Uterus (tissue), 4 donors: ENCODE data around the gene C4orf36. TPM values are rescaled to one million over a fixed set of nuclear protein-coding genes. Genes with fewer than 3 reads are reported as not detected.

ENCODE experiments used
- DNase-seq, 2 donors: peaks; one replicate each; pipeline ENCODE4 v3.0.0-alpha.2; 2019 to 2020
- H3K27ac ChIP-seq, 2 donors: fragments of 200-600 bp; sonication (generic); 1 replicate in 1 of 2; 2 replicates in 1 of 2; pipeline ENCODE4 v1.5.1; 2016 to 2018
- H3K27me3 ChIP-seq, 2 donors: fragments of 200-600 bp; sonication (generic); one replicate each; pipeline ENCODE4 v1.5.1; 2018 to 2019; ENCODE audit warnings: control low read depth in 1 of 2
- H3K36me3 ChIP-seq, 2 donors: fragments of 200-600 bp; sonication (generic); one replicate each; pipeline ENCODE4 v1.5.1; 2019; ENCODE audit warnings: control low read depth in 1 of 2
- H3K4me1 ChIP-seq, 2 donors: fragments of 200-600 bp; sonication (generic); one replicate each; pipeline ENCODE4 v1.5.1; 2018 to 2019; ENCODE audit warnings: control low read depth in 1 of 2
- H3K4me3 ChIP-seq, 2 donors: fragments of 200-600 bp; sonication (generic); 1 replicate in 1 of 2; 2 replicates in 1 of 2; pipeline ENCODE4 v1.5.1; 2018 to 2019; ENCODE audit warnings: mild to moderate bottlenecking in 1 of 2
- H3K9me3 ChIP-seq, 2 donors: fragments of 200-600 bp; sonication (generic); one replicate each; pipeline ENCODE4 v1.5.1; 2019; ENCODE audit warnings: control low read depth in 1 of 2
- CTCF ChIP-seq, 4 experiments: fragments of 200-600 bp in 2 of 4; fragments of 450-650 bp in 2 of 4; sonication (generic) in 2 of 4; IDR thresholded peaks; one replicate each; pipeline ENCODE4 v1.5.1; 2016 to 2019; ENCODE audit warnings: antibody characterized with exemption in 4 of 4, mild to moderate bottlenecking in 2 of 4, moderate library complexity in 1 of 4
- POLR2A ChIP-seq, 2 donors: fragments of 450-650 bp; IDR thresholded peaks; one replicate each; pipeline ENCODE4 v1.6.1; 2016; ENCODE audit warnings: antibody characterized with exemption in 2 of 2, mild to moderate bottlenecking in 1 of 2, moderate library complexity in 1 of 2
- intact Hi-C: fragments of 100-400 bp; cut with DNase I; formaldehyde crosslinking; loops from one replicate; pipeline ENCODE4 v1.15.1; 2023; ENCODE audit warnings: low total_unique reads
- total RNA-seq, 4 donors: library from RNA; depleted of rRNA in 3 of 4; stranded (reverse); fragments of >200 nt in 3 of 4; gene quantifications; one replicate each; pipeline versions ENCODE4 v1.1.0 to v1.2.4, GENCODE V29; 2014 to 2023
- donor health status: DM: yes; HTN: yes; CAD: no.

The C4orf36 gene
- total RNA-seq, 4 donors from 2014 or later: 0.91 to 4.8 TPM; not detected in 2

GRCh38 chr4:86847571-86847970 is 44.7 kb downstream of the C4orf36 start:
- intact Hi-C loops: no loop called here
- no peaks in the 10 kb centered on the region for H3K36me3 ChIP-seq
- H3K4me3 ChIP-seq: no peak overlapping the region
- TF ChIP-seq POLR2A (IDR thresholded peaks at IDR 0.05) (no peak), CTCF (IDR thresholded peaks at IDR 0.05) (no peak)
- H3K4me1 ChIP-seq: no peaks in the 10 kb centered on the region
- H3K9me3 ChIP-seq: no peaks in the 10 kb centered on the region
- DNase-seq: no peak
- H3K27ac ChIP-seq: peak overlapping the region in 1 of 2 donors; percentile 54
- H3K27me3 ChIP-seq: no peaks in the 10 kb centered on the region

DNA sequence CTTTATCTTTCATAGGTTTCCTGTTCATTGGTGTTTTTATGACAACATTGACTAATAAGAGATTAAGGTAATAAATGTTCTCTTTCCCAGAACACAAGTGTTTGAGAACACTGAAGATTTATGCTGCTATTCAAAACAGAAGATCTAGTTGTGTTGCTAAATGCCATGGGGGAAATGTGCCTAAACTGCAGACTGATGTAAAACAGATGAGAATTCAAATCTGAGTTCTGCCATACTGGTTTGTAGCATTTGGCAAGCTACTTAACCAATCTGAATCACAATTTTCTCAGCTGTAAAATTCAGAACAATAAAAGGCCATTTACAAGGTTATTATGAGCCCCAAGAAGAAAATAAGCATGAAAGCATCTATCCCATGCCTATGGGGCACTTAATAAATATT is 45.3 kb downstream of the C4orf36 start:
- H3K27ac ChIP-seq: peak overlapping the region in 1 of 2 donors; percentile 1
- intact Hi-C loops: no loop called here
- no peaks in the 10 kb centered on the region for H3K9me3 ChIP-seq
- TF ChIP-seq CTCF (IDR thresholded peaks at IDR 0.05) (no peak), POLR2A (IDR thresholded peaks at IDR 0.05) (no peak)
- no peaks in the 10 kb centered on the region for H3K4me1 ChIP-seq
- H3K4me3 ChIP-seq: no peak overlapping the region
- no peak for DNase-seq
- H3K27me3 ChIP-seq: no peaks in the 10 kb centered on the region
- H3K36me3 ChIP-seq: no peaks in the 10 kb centered on the region

DNA sequence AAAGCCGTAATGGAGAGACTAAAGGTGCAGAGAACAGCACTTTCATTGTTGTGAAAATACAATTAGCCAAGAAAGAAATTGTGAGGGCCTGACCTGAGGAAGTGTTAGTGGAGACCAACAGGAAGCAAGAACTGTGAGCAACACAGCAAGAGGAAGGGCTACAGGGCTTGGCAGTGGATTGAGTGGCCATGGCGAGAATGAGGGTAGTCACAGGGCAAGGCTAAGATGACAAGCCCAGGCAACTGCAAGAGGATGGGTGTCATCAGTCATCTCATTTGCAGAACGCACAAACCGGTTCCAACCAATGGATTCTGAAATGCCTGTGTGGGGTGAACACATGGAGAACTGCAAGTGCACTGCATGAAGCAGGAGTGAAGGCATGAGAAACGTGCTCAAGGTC is 46.6 kb downstream of the C4orf36 start:
- intact Hi-C loops: no loop called here
- H3K4me3 ChIP-seq: no peak overlapping the region

DNA sequence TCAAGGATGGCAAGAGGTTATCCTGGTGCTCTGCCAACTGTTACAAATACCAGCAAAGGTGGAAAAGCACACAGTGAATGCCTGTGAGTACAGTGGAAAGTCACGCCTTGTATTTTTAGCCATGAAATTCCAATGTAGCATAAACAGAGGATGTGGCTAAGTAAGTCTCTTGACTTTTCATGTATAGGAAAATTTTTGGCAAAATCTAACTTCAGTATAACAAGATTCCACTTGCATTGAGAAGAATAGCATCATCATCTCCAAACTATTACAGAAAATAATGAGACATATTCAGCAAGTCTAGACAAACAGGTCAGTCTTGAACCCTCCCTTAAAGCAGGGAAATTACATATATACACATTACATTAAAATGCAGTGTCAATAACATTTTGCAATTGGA is 50.9 kb downstream of the C4orf36 start:
- DNase-seq: no peak
- H3K27ac ChIP-seq: no peak overlapping the region
- H3K27me3 ChIP-seq: no peaks in the 10 kb centered on the region
- no peaks in the 10 kb centered on the region for H3K9me3 ChIP-seq
- no peaks in the 10 kb centered on the region for H3K4me1 ChIP-seq
- intact Hi-C loops: no loop called here
- H3K4me3 ChIP-seq: no peak overlapping the region
- TF ChIP-seq CTCF (IDR thresholded peaks at IDR 0.05): no peak
- TF ChIP-seq POLR2A (IDR thresholded peaks at IDR 0.05): no peak
- H3K36me3 ChIP-seq: no peaks in the 10 kb centered on the region

More for the DNA sequence above, 46.6 kb downstream of the C4orf36 start:
- no peak for TF ChIP-seq CTCF (IDR thresholded peaks at IDR 0.05)
- no peak for TF ChIP-seq POLR2A (IDR thresholded peaks at IDR 0.05)
- no peak overlapping the region for H3K27ac ChIP-seq
- no peaks in the 10 kb centered on the region for H3K4me1 ChIP-seq
- no peaks in the 10 kb centered on the region for H3K27me3 ChIP-seq
- no peaks in the 10 kb centered on the region for H3K9me3 ChIP-seq
- DNase-seq: no peak
- no peaks in the 10 kb centered on the region for H3K36me3 ChIP-seq

DNA sequence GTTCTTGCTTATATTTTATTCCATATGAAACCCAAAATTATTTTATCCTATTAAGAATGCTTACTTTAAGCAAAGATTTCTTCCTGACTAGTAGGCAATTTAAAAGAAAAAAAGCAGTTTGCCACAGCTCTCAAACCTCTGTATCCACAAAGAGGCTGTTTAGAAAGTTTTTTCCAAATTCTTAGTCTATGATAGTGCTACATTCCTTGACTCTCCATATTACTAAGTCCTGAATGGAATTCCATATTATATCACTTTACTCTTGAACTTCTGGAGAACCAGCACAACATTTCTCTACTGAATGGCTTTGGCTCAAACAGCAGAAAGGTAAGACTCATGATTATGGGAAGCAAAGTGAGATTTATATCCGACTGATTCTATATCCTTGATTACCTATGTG is 51.4 kb downstream of the C4orf36 start:
- no peaks in the 10 kb centered on the region for H3K27me3 ChIP-seq
- TF ChIP-seq CTCF (IDR thresholded peaks at IDR 0.05) (no peak), POLR2A (IDR thresholded peaks at IDR 0.05) (no peak)
- intact Hi-C loops: no loop called here
- DNase-seq: no peak
- H3K36me3 ChIP-seq: no peaks in the 10 kb centered on the region
- no peak overlapping the region for H3K27ac ChIP-seq
- H3K4me1 ChIP-seq: no peaks in the 10 kb centered on the region
- H3K4me3 ChIP-seq: no peak overlapping the region
- no peaks in the 10 kb centered on the region for H3K9me3 ChIP-seq
